Esophagus muscularis mucosa (tissue), 4 donors: ENCODE data around the gene KCMF1.

Experiments used
- EP300 ChIP-seq: sonication (generic); formaldehyde crosslinking; IDR thresholded peaks from one replicate; pipeline ENCODE4 v1.6.1; 2017; ENCODE audit warnings: antibody characterized with exemption
- POLR2A ChIP-seq: fragments of 450-650 bp; IDR thresholded peaks from one replicate; pipeline ENCODE4 v1.6.1; 2017; ENCODE audit warnings: antibody characterized with exemption, moderate library complexity, mild to moderate bottlenecking, low read depth
- POLR2AphosphoS5 ChIP-seq, 2 donors: sonication (generic); formaldehyde crosslinking; IDR thresholded peaks; one replicate each; pipeline ENCODE4 v1.6.1; 2017; ENCODE audit warnings: antibody characterized with exemption in 2 of 2
- TF ChIP-seq, protein P1 (sequence below), 3 experiments: fragments of 200-600 bp in 2 of 3; fragments of 450-650 bp in 1 of 3; sonication (generic) in 2 of 3; IDR thresholded peaks; one replicate each; pipeline ENCODE4 v1.5.1; 2017 to 2019; ENCODE audit warnings: antibody characterized with exemption in 3 of 3, mild to moderate bottlenecking in 2 of 3, moderate library complexity in 1 of 3

DNA sequence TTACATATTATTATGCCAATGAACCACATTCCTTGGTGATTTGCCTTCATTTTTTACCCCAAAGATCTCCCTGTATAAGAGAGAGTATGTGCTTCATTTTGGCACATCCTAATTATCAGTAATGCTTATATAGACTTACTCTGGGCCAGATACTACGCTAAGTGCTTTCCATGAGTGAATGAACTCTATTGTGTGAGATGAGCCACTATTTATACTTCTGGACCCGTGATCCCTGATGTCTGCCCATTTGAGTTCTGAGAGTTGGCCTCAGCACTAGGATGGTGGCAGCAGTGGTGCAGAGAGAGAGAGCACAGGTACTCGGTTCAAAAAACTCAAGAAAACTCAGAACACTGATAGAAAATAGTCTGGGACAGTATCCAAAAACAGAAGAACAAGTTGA is 17.4 kb upstream of the KCMF1 start:
- no peak for TF ChIP-seq POLR2AphosphoS5 (IDR thresholded peaks at IDR 0.05)
- TF ChIP-seq, protein P1, sequence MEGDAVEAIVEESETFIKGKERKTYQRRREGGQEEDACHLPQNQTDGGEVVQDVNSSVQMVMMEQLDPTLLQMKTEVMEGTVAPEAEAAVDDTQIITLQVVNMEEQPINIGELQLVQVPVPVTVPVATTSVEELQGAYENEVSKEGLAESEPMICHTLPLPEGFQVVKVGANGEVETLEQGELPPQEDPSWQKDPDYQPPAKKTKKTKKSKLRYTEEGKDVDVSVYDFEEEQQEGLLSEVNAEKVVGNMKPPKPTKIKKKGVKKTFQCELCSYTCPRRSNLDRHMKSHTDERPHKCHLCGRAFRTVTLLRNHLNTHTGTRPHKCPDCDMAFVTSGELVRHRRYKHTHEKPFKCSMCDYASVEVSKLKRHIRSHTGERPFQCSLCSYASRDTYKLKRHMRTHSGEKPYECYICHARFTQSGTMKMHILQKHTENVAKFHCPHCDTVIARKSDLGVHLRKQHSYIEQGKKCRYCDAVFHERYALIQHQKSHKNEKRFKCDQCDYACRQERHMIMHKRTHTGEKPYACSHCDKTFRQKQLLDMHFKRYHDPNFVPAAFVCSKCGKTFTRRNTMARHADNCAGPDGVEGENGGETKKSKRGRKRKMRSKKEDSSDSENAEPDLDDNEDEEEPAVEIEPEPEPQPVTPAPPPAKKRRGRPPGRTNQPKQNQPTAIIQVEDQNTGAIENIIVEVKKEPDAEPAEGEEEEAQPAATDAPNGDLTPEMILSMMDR (IDR thresholded peaks at IDR 0.05): no peak
- no peak for TF ChIP-seq POLR2A
- TF ChIP-seq EP300: no peak
